Ovary (tissue), 3 donors: ENCODE results near the gene DMP1.

ENCODE experiments used
- POLR2A ChIP-seq: fragments of 450-650 bp; IDR thresholded peaks from one replicate; pipeline ENCODE4 v1.6.1; 2017; ENCODE audit warnings: antibody characterized with exemption, mild to moderate bottlenecking, moderate library complexity
- TF ChIP-seq, protein P1 (sequence below), 3 donors: fragments of 450-650 bp in 2 of 3; fragments of 200-600 bp in 1 of 3; IDR thresholded peaks; one replicate each; pipeline versions ENCODE4 v1.5.1 to v1.8.0; 2016 to 2022; ENCODE audit warnings: antibody characterized with exemption in 3 of 3, mild to moderate bottlenecking in 1 of 3
- donor health status: DM: no; HTN: no; CAD: no.

DNA sequence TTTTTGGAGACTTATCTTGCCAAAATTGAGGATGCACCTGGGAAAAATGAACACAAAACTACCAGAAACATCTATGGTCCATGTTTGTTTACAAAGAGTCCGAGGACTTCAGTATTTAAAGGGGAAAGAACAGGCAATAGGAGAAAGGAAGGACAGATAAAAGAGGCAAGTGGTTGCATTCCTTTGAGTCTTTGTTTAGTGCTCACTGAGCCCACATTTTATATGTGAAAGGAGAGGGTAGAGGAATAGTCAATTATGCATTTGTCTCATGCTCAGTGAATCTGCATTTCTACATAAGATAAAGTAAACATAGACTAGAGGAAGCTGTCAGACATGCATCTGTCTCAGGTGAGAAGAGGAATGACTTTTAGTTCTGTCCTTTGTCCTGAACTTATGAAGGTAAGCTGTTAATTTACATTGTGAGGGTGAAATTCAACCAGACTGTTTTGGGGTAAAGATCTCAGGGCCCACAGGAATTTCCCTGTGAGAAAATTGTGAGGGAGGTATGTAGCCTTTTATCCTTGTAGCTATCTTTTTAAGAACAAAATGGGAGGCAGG lies 4.5 kb downstream of the DMP1 start:
- TF ChIP-seq, protein P1, sequence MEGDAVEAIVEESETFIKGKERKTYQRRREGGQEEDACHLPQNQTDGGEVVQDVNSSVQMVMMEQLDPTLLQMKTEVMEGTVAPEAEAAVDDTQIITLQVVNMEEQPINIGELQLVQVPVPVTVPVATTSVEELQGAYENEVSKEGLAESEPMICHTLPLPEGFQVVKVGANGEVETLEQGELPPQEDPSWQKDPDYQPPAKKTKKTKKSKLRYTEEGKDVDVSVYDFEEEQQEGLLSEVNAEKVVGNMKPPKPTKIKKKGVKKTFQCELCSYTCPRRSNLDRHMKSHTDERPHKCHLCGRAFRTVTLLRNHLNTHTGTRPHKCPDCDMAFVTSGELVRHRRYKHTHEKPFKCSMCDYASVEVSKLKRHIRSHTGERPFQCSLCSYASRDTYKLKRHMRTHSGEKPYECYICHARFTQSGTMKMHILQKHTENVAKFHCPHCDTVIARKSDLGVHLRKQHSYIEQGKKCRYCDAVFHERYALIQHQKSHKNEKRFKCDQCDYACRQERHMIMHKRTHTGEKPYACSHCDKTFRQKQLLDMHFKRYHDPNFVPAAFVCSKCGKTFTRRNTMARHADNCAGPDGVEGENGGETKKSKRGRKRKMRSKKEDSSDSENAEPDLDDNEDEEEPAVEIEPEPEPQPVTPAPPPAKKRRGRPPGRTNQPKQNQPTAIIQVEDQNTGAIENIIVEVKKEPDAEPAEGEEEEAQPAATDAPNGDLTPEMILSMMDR (IDR thresholded peaks at IDR 0.05): no peak
- TF ChIP-seq POLR2A: no peak
